Thoracic aorta (tissue), 2 donors: Measurements from ENCODE around the gene BCDIN3D. TPM values are rescaled to one million over a fixed set of nuclear protein-coding genes. Genes with fewer than 3 reads are reported as not detected.

Experiments
- ATAC-seq: fragments of 150-250 bp; one replicate; pipeline ENCODE4 v1.8.0; 2017; ENCODE audit warnings: low read depth; ENCODE audit not compliant: insufficient number of reproducible peaks, low FRiP score
- DNase-seq: peaks from one replicate; pipeline ENCODE4 v3.0.0-alpha.2; 2020; ENCODE audit warnings: low spot score
- H3K27ac ChIP-seq, 2 donors: fragments of 200-600 bp; sonication (generic); 1 replicate in 1 of 2; 2 replicates in 1 of 2; pipeline ENCODE4 v1.5.1; 2016; ENCODE audit warnings: mild to moderate bottlenecking in 2 of 2, moderate library complexity in 2 of 2
- H3K27me3 ChIP-seq: fragments of 200-600 bp; sonication (generic); replicated peaks from 2 replicates; pipeline ENCODE4 v1.6.0; 2016; ENCODE audit warnings: mild to moderate bottlenecking; ENCODE audit not compliant: insufficient read depth
- H3K36me3 ChIP-seq: fragments of 200-600 bp; sonication (generic); one replicate; pipeline ENCODE4 v1.5.1; 2016
- H3K4me1 ChIP-seq, 2 donors: fragments of 200-600 bp; sonication (generic); 1 replicate in 1 of 2; 2 replicates in 1 of 2; pipeline versions ENCODE4 v1.5.1 to v1.6.0; 2016; ENCODE audit warnings: low read depth in 2 of 2, mild to moderate bottlenecking in 1 of 2; ENCODE audit not compliant: control insufficient read depth in 1 of 2
- H3K4me3 ChIP-seq: fragments of 200-600 bp; sonication (generic); 2 replicates; pipeline ENCODE4 v1.5.1; 2016; ENCODE audit warnings: mild to moderate bottlenecking
- H3K9me3 ChIP-seq: fragments of 200-600 bp; sonication (generic); 2 replicates; pipeline ENCODE4 v1.5.1; 2016
- CTCF ChIP-seq: fragments of 200-600 bp; sonication (generic); IDR thresholded peaks from one replicate; pipeline ENCODE4 v1.5.1; 2019; ENCODE audit warnings: antibody characterized with exemption
- total RNA-seq, 2 donors: library from RNA; depleted of rRNA; stranded (reverse); fragments of >200 nt; gene quantifications; one replicate each; pipeline versions ENCODE4 v1.1.0 to v1.2.3, GENCODE V29; 2016

BCDIN3D gene
- total RNA-seq, 2 donors from 2014 or later: 1.6 to 2.7 TPM

GRCh38 chr12:49792976-49793580, 49.8 kb downstream of the BCDIN3D start:
- no peak for DNase-seq
- no peak for TF ChIP-seq CTCF
- no peak overlapping the region for H3K4me3 ChIP-seq
- no peak for ATAC-seq
- H3K4me1 ChIP-seq: no peaks in the 10 kb centered on the region
- H3K36me3 ChIP-seq: peaks cover 33% of the 10 kb centered on the region
- H3K9me3 ChIP-seq: no peaks in the 10 kb centered on the region
- H3K27ac ChIP-seq: no peak overlapping the region
- no peaks in the 10 kb centered on the region for H3K27me3 ChIP-seq

GRCh38 chr12:49792181-49792970, 50.5 kb downstream of the BCDIN3D start:
- TF ChIP-seq CTCF: no peak
- Histone ChIP-seq H3K27me3 (no peaks in the 10 kb centered on the region), H3K4me1 (no peaks in the 10 kb centered on the region), H3K36me3 (peaks cover 28% of the 10 kb centered on the region), H3K9me3 (no peaks in the 10 kb centered on the region), H3K4me3 (no peak overlapping the region), H3K27ac (no peak overlapping the region)
- ATAC-seq (no peak), DNase-seq (no peak)

GRCh38 chr12:49791700-49792099, 51.2 kb downstream of the BCDIN3D start:
- Histone ChIP-seq H3K27me3 (no peaks in the 10 kb centered on the region), H3K9me3 (no peaks in the 10 kb centered on the region), H3K4me3 (no peak overlapping the region), H3K4me1 (no peaks in the 10 kb centered on the region), H3K27ac (no peak overlapping the region), H3K36me3 (peaks cover 22% of the 10 kb centered on the region)
- DNase-seq: no peak
- no peak for TF ChIP-seq CTCF
- ATAC-seq: no peak

- H3K9me3 ChIP-seq: no peaks in the 10 kb centered on the region
- no peak overlapping the region for H3K27ac ChIP-seq
- H3K27me3 ChIP-seq: no peaks in the 10 kb centered on the region
- DNase-seq (no peak), ATAC-seq (no peak)
- TF ChIP-seq CTCF: no peak
- no peaks in the 10 kb centered on the region for H3K4me1 ChIP-seq
- peaks cover 14% of the 10 kb centered on the region for H3K36me3 ChIP-seq
- no peak overlapping the region for H3K4me3 ChIP-seq
Measured at GRCh38 chr12:49790741-49791555, 52.0 kb downstream of the BCDIN3D start.

GRCh38 chr12:49789992-49790391, 52.9 kb downstream of the BCDIN3D start:
- DNase-seq (no peak), ATAC-seq (no peak)
- Histone ChIP-seq H3K9me3 (no peaks in the 10 kb centered on the region), H3K36me3 (peaks cover 13% of the 10 kb centered on the region), H3K27ac (no peak overlapping the region), H3K4me1 (peaks cover 0 to 2% of the 10 kb centered on the region in 2 donors), H3K4me3 (no peak overlapping the region), H3K27me3 (no peaks in the 10 kb centered on the region)
- TF ChIP-seq CTCF: no peak
